GM12891 (cell line): ENCODE data around the gene MXI1.

ENCODE experiments used
- POLR2AphosphoS5 ChIP-seq: IDR thresholded peaks from 2 replicates; pipeline ENCODE4 v1.6.1; 2011; ENCODE audit warnings: low read depth, low read length, control low read depth
- TAF1 ChIP-seq: IDR thresholded peaks from 2 replicates; pipeline ENCODE4 v1.6.1; 2011; ENCODE audit warnings: low read depth, low read length, control low read depth

GRCh38 chr10:110211465-110211843, 4.0 kb downstream of the MXI1 start:
- TF ChIP-seq POLR2AphosphoS5 (no peak), TAF1 (no peak)
